Measurements from ENCODE around the gene ZNF385D. TPM values are rescaled to one million over a fixed set of nuclear protein-coding genes. Genes with fewer than 3 reads are reported as not detected.

The ZNF385D gene
- polyA plus RNA-seq, 1 donor (not counting 4 experiments of a cell fraction or from before 2014, with no cell fraction given): 0.46 TPM

DNA sequence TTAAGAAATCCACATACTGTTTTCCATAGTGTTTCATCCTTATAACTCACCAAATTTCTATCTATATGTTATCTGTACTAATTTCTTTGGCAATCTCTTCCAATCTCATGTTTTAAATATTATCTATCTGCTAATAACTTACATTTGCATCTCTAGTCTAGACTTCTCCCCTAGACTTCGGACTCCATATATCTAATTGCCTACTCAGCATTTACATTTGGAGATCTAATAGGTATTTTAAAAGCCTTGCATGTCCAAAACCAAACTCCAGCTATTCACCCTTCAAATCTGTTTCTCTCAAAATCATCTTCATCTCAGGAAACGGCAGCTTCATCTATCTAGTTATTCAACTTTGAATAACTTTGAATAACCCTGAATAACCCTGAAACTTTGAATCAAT is 35.3 kb downstream of the ZNF385D start:
- Histone ChIP-seq H3K9me1 (ENCODE audit: control insufficient read depth, extremely low read depth, insufficient read depth, low read length) (no peaks in the 10 kb centered on the region), H3K4me2 (ENCODE audit: control insufficient read depth, extremely low read depth, insufficient read depth, low read depth, low read length) (no peak overlapping the region), H2AFZ (ENCODE audit: control insufficient read depth, low read length) (no peak overlapping the region), H4K20me1 (ENCODE audit: control insufficient read depth, extremely low read depth, insufficient read depth, low read length) (no peaks in the 10 kb centered on the region), H3K9me3 (ENCODE audit: control insufficient read depth, low read depth, low read length) (no peaks in the 10 kb centered on the region), H3K4me3 (ENCODE audit: control insufficient read depth in 2 of 3, extremely low read depth in 1 of 3, insufficient read depth in 2 of 3, low read depth in 1 of 3, low read length in 3 of 3) (no peak overlapping the region), H3K27me3 (ENCODE audit: control insufficient read depth, extremely low read depth, insufficient read depth, low read length) (no peaks in the 10 kb centered on the region), H3K79me2 (ENCODE audit: control insufficient read depth, insufficient read depth, low read length) (no peaks in the 10 kb centered on the region), H3K9ac (ENCODE audit: control insufficient read depth, extremely low read depth, insufficient read depth, low read length) (no peak overlapping the region), H3K27ac (ENCODE audit: control insufficient read depth, insufficient read depth, low read length) (no peak overlapping the region), H3K36me3 (ENCODE audit: control insufficient read depth in 2 of 2, extremely low read depth in 1 of 2, insufficient read depth in 2 of 2, low read length in 2 of 2) (no peaks in the 10 kb centered on the region), H3K4me1 (ENCODE audit: control insufficient read depth, extremely low read depth, insufficient read depth, low read length) (no peaks in the 10 kb centered on the region)
- TF ChIP-seq, protein P1, sequence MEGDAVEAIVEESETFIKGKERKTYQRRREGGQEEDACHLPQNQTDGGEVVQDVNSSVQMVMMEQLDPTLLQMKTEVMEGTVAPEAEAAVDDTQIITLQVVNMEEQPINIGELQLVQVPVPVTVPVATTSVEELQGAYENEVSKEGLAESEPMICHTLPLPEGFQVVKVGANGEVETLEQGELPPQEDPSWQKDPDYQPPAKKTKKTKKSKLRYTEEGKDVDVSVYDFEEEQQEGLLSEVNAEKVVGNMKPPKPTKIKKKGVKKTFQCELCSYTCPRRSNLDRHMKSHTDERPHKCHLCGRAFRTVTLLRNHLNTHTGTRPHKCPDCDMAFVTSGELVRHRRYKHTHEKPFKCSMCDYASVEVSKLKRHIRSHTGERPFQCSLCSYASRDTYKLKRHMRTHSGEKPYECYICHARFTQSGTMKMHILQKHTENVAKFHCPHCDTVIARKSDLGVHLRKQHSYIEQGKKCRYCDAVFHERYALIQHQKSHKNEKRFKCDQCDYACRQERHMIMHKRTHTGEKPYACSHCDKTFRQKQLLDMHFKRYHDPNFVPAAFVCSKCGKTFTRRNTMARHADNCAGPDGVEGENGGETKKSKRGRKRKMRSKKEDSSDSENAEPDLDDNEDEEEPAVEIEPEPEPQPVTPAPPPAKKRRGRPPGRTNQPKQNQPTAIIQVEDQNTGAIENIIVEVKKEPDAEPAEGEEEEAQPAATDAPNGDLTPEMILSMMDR (optimal IDR thresholded peaks at IDR 0.05 in 1 of 3, IDR thresholded peaks at IDR 0.05 in 1 of 3, conservative IDR thresholded peaks at IDR 0.05 in 1 of 3; ENCODE audit: extremely low read depth in 1 of 3, insufficient read depth in 2 of 3, low read length in 3 of 3): no peak
- no peak for TF ChIP-seq EZH2 (IDR thresholded peaks at IDR 0.05; ENCODE audit: low read length)
- dilution Hi-C loops (cut with MboI; ENCODE audit: extremely low pct_ligation_motif_present, low sequenced_read_pairs): no loop called here
- FAIRE-seq (no peak), DNase-seq (ENCODE audit: low read depth, low spot score) (no peak)

DNA sequence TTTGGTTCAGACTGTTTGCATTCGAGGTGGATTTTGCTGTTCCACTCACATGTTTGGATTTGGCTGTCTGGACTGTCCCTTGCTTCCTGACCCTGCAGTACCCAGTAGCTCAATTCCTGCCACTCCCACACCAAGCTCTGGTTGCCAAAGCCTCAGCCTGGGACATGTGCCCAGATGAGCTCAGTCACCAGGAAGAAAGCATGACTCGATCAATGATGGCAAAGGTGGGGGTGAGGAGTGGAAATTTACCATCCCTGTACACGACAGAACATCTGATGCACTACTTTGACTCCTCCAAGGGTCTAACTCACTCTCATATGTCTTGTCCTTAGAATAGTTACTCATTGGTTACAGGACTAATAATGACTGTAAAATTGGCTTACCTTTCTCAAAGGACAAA is 45.2 kb downstream of the ZNF385D start:
- H3K9ac ChIP-seq (ENCODE audit: control insufficient read depth, extremely low read depth, insufficient read depth, low read length): no peak overlapping the region

More for the DNA sequence above, 45.2 kb downstream of the ZNF385D start:
- H3K9me1 ChIP-seq (ENCODE audit: control insufficient read depth, extremely low read depth, insufficient read depth, low read length): no peaks in the 10 kb centered on the region
- no peaks in the 10 kb centered on the region for H4K20me1 ChIP-seq (ENCODE audit: control insufficient read depth, extremely low read depth, insufficient read depth, low read length)
- TF ChIP-seq, protein P1 (optimal IDR thresholded peaks at IDR 0.05 in 1 of 3, IDR thresholded peaks at IDR 0.05 in 1 of 3, conservative IDR thresholded peaks at IDR 0.05 in 1 of 3; ENCODE audit: extremely low read depth in 1 of 3, insufficient read depth in 2 of 3, low read length in 3 of 3): no peak
- TF ChIP-seq EZH2 (IDR thresholded peaks at IDR 0.05; ENCODE audit: low read length): no peak
- H3K4me2 ChIP-seq (ENCODE audit: control insufficient read depth, extremely low read depth, insufficient read depth, low read depth, low read length): no peak overlapping the region
- dilution Hi-C loops (cut with MboI; ENCODE audit: extremely low pct_ligation_motif_present, low sequenced_read_pairs): no loop called here
- H3K27ac ChIP-seq (ENCODE audit: control insufficient read depth, insufficient read depth, low read length): no peak overlapping the region
- H3K27me3 ChIP-seq (ENCODE audit: control insufficient read depth, extremely low read depth, insufficient read depth, low read length): no peaks in the 10 kb centered on the region
- H3K79me2 ChIP-seq (ENCODE audit: control insufficient read depth, insufficient read depth, low read length): no peaks in the 10 kb centered on the region
- no peak overlapping the region for H2AFZ ChIP-seq (ENCODE audit: control insufficient read depth, low read length)
- FAIRE-seq: no peak
- H3K9me3 ChIP-seq (ENCODE audit: control insufficient read depth, low read depth, low read length): no peaks in the 10 kb centered on the region
- H3K4me3 ChIP-seq (ENCODE audit: control insufficient read depth in 2 of 3, extremely low read depth in 1 of 3, insufficient read depth in 2 of 3, low read depth in 1 of 3, low read length in 3 of 3): no peak overlapping the region
- no peaks in the 10 kb centered on the region for H3K36me3 ChIP-seq (ENCODE audit: control insufficient read depth in 2 of 2, extremely low read depth in 1 of 2, insufficient read depth in 2 of 2, low read length in 2 of 2)
- DNase-seq (ENCODE audit: low read depth, low spot score): no peak
- H3K4me1 ChIP-seq (ENCODE audit: control insufficient read depth, extremely low read depth, insufficient read depth, low read length): no peaks in the 10 kb centered on the region

Data from keratinocyte (primary cell).